Measurements from ENCODE around the gene ELL3. TPM values are rescaled to one million over a fixed set of nuclear protein-coding genes. Genes with fewer than 3 reads are reported as not detected.
"Not testable (repeated sequence)": the region's sequence is repeated elsewhere in the genome, so short reads cannot be mapped to it uniquely, and the experiment has no call there.

The ELL3 gene
- total RNA-seq, 3 donors from 2014 or later, result 5.2 to 14.5 (median 9.0) TPM

DNA sequence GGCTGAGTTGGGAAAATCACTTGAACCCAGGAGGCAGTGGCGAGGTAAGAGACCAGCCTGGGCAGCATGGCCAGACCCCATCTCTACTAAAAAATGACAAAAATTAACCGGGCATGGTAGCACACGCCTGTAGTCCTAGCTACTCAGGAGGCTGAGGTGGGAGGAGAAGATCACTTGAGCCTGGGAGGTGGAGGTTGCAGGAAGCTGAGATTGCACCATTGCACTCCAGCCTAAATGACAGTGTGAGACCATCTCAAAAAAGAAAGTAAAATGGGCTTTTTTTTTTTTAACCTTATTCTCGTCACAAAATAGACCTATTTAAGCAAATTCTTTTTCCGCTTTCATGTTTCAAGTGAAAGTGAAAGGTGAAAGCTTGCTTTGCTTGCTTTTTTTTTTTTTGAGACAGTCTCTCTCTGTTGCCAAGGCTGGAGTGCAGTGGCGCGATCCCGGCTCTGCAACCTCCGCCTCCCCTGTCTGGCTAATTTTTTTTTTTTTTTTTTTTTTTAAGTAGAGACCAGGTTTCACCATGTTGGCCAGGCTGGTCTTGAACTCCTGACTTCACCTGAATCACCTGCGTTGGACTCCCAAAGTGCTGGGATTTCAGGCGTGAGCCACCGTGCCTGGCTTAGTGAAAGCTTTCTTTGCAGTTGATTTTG, 26.9 kb downstream of the ELL3 start:
- H3K9me3 ChIP-seq, result no peaks in the 10 kb centered on the region
- H3K4me1 ChIP-seq, result no peaks in the 10 kb centered on the region

GRCh38 chr15:43748376-43748775, 28.4 kb downstream of the ELL3 start:
- no peak for TF ChIP-seq POLR2A (IDR thresholded peaks at IDR 0.05)
- TF ChIP-seq CTCF (IDR thresholded peaks at IDR 0.05), result no peak
- TF ChIP-seq POLR2AphosphoS5 (IDR thresholded peaks at IDR 0.05), result no peak
- no peaks in the 10 kb centered on the region for H3K4me1 ChIP-seq
- H3K9me3 ChIP-seq, result no peaks in the 10 kb centered on the region
- DNase-seq (ENCODE audit: low spot score in 2 of 2), result no peak
- no peaks in the 10 kb centered on the region for H3K36me3 ChIP-seq
- no peak overlapping the region for H3K27ac ChIP-seq
- H3K4me3 ChIP-seq, result peak overlapping the region in 2 of 3 donors; percentile 76 to 92
- no peaks in the 10 kb centered on the region for H3K27me3 ChIP-seq
- intact Hi-C loops (cut with DNase I; ENCODE audit: low total_unique reads), result no loop called here

More for the DNA sequence above, 26.9 kb downstream of the ELL3 start:
- Histone ChIP-seq H3K27ac (peak overlapping the region; percentile 16 to 48), H3K36me3 (no peaks in the 10 kb centered on the region), H3K4me3 (peak overlapping the region in 2 of 3 donors; percentile 24 to 53), H3K27me3 (no peaks in the 10 kb centered on the region)
- intact Hi-C loops (cut with DNase I; ENCODE audit: low total_unique reads), result no loop called here
- TF ChIP-seq CTCF (IDR thresholded peaks at IDR 0.05) (no peak), POLR2A (IDR thresholded peaks at IDR 0.05) (no peak), POLR2AphosphoS5 (IDR thresholded peaks at IDR 0.05) (no peak)
- DNase-seq (ENCODE audit: low spot score in 2 of 2), result no peak

DNA sequence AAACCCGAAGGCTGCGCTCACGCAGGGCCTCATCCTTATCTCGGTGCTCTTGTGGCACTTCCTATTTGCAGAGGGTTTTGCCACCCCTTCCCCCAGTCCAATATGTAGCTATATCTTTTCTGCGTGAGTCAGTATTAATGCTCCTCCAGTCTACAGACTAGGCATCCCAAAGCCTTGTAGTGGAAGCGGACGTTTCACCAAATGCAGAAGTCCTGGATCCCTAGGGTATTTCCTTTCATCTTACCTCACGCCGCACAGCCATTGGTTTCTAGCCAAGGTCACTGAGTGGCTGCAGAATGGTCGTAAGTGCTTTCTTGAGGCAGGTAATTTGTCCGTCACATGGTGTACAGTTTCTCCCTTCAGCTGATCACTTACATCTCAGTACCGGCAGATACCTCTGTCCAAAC, 29.9 kb downstream of the ELL3 start:
- peak overlapping the region; percentile 76 to 92 (median 77) for H3K4me3 ChIP-seq
- H3K9me3 ChIP-seq; intact Hi-C loops (cut with DNase I; ENCODE audit: low total_unique reads): not testable (repeated sequence)

DNA sequence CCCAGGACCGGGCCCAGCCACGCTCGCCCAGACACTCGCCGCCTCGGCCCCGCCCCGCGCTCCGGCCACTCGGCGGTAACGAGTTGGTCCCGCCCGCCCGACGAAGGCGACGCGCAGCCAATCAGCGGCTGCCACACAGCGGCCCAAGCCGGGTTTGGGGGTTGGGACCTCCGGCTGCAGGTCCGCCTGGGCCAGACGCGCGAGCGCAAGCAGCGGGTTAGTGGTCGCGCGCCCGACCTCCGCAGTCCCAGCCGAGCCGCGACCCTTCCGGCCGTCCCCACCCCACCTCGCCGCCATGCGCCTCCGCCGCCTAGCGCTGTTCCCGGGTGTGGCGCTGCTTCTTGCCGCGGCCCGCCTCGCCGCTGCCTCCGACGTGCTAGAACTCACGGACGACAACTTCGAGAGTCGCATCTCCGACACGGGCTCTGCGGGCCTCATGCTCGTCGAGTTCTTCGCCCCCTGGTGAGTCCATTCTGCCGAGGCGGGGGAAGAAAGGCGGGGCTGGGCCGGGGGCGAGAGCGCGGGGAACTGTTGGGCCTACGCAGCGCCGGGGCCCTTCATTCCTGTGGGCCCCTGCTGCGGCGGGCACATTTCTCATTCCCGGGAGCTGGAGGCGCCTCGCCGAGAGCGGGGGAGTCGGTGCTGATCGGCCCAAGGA, 30.4 kb downstream of the ELL3 start, which contains the start of gene PDIA3:
Gene PDIA3, plus strand, starts transcription at position 194 of the 658 bp plus-strand sequence. Its CDS starts 102 bp downstream, at position 296.
- Histone ChIP-seq H3K4me3 (peak within 1 kb of the TSS; percentile 76 to 92 (median 77)), H3K27ac (peak within 1 kb of the TSS; percentile 93 to 96)
- intact Hi-C loops (cut with DNase I; ENCODE audit: low total_unique reads); H3K4me1 ChIP-seq; H3K36me3 ChIP-seq; H3K9me3 ChIP-seq; H3K27me3 ChIP-seq: not testable (repeated sequence)
- TF ChIP-seq POLR2AphosphoS5 (IDR thresholded peaks at IDR 0.05) (peak; percentile 48 to 95 (median 84)), CTCF (IDR thresholded peaks at IDR 0.05) (peak in 2 of 3 donors; percentile 20 to 49), POLR2A (IDR thresholded peaks at IDR 0.05) (peak; percentile 90)
- DNase-seq (ENCODE audit: low spot score in 2 of 2), result peak; percentile 90

More for the DNA sequence above, 29.9 kb downstream of the ELL3 start:
- H3K4me1 ChIP-seq; DNase-seq (ENCODE audit: low spot score in 2 of 2); H3K36me3 ChIP-seq; H3K27me3 ChIP-seq: not testable (repeated sequence)
- peak overlapping the region; percentile 93 to 96 for H3K27ac ChIP-seq

DNA sequence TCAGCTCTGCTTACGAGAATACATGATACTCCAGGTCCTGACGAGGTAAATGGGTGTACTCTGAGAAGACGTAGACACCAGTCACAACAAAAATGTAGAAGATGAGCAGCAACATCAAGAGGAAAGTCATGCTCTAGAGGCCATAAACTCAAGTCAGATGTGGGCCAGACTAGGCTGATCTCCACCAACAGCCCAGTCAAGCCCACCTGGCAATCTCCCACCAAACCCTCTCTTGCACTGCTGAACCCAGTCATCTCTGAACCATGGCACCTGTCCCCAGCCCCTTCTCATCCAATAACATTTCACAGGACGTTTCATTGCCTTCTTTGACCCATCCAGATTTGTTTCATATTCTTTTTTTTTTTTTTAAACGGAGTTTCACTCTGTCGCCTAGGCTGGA, 41.4 kb downstream of the ELL3 start:
- Histone ChIP-seq H3K9me3 (no peaks in the 10 kb centered on the region), H3K4me1 (no peaks in the 10 kb centered on the region), H3K36me3 (no peaks in the 10 kb centered on the region), H3K27me3 (no peaks in the 10 kb centered on the region), H3K27ac (no peak overlapping the region), H3K4me3 (no peak overlapping the region)
- TF ChIP-seq CTCF (IDR thresholded peaks at IDR 0.05) (no peak), POLR2A (IDR thresholded peaks at IDR 0.05) (no peak), POLR2AphosphoS5 (IDR thresholded peaks at IDR 0.05) (no peak)
- intact Hi-C loops (cut with DNase I; ENCODE audit: low total_unique reads), result no loop called here
- DNase-seq (ENCODE audit: low spot score in 2 of 2), result no peak

DNA sequence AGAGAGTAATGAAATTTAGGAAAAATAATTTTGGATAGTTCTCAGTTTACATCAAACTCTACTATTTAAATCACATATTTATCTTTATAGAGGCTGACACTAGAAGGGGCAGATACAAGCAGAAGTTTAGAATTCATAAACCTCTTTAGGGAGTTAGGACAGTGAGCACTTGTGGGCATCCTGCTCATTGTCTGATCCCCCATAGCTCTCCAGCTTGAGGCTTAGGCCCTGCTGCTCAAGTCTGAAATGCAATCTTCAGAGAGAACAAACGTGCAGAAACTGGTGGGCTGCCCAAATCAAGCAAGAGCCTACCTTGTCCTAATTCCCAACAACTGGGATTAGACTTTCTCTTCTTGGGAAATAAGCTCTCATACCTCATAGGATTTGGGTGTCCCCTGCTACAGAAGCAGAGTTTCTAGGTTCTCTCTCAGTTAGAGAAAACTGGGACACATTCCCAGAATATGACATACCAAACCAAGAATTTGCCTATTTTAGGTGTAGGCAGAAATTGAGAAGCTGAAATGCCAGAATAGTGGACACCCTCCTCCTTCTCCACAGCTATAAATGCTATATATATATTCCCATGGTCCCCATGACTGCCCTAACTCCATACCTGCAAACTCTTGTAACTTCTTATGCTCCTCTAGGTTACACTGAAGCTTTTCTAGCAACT, 48.6 kb downstream of the ELL3 start:
- H3K27ac ChIP-seq; H3K4me3 ChIP-seq; H3K36me3 ChIP-seq; DNase-seq (ENCODE audit: low spot score in 2 of 2); H3K27me3 ChIP-seq; H3K9me3 ChIP-seq; H3K4me1 ChIP-seq; intact Hi-C loops (cut with DNase I; ENCODE audit: low total_unique reads): not testable (repeated sequence)

- H3K4me1 ChIP-seq; H3K4me3 ChIP-seq; DNase-seq (ENCODE audit: low spot score in 2 of 2); H3K27ac ChIP-seq; H3K27me3 ChIP-seq; H3K9me3 ChIP-seq; intact Hi-C loops (cut with DNase I; ENCODE audit: low total_unique reads); H3K36me3 ChIP-seq: not testable (repeated sequence)
Measured at GRCh38 chr15:43726306-43726705, 50.5 kb downstream of the ELL3 start.
